Left colon (tissue), 2 donors: ENCODE data around the gene PFKL. TPM values are rescaled to one million over a fixed set of nuclear protein-coding genes. Genes with fewer than 3 reads are reported as not detected.

ENCODE experiments used
- ATAC-seq: fragments of 200-7000 bp; cut with Tn5 transposase; one replicate; pipeline ENCODE4 v1.9.1; 2020; ENCODE audit warnings: mild to moderate bottlenecking, moderate library complexity
- DNase-seq, 2 donors: peaks; one replicate each; pipeline ENCODE4 v3.0.0-alpha.2; 2020
- intact Hi-C, 2 donors: fragments of 100-400 bp; cut with DNase I in 1 of 2; cut with micrococcal nuclease in 1 of 2; formaldehyde crosslinking; loops; one replicate each; pipeline versions ENCODE4 v1.11.2 to v1.14.0; 2022; cut with DNase I, micrococcal nuclease
- total RNA-seq, 2 donors: library from RNA; stranded (reverse); fragmentation: NEBNext Ultra II Directional; extraction: Animal tissue kit (Norgen Biotek cat#: 25700); gene quantifications; one replicate each; pipeline ENCODE4 v1.2.1, GENCODE V29; 2021
- donor health status: DM: no; HTN: no; CAD: no.
- donor health status: DM: yes; HTN: yes; CAD: no.

PFKL gene
- total RNA-seq, 2 donors from 2014 or later: 239 to 245 TPM

GRCh38 chr21:44304877-44305293 lies 5.0 kb downstream of the PFKL start:
- intact Hi-C loops: no loop called here
- no peak for ATAC-seq

DNA sequence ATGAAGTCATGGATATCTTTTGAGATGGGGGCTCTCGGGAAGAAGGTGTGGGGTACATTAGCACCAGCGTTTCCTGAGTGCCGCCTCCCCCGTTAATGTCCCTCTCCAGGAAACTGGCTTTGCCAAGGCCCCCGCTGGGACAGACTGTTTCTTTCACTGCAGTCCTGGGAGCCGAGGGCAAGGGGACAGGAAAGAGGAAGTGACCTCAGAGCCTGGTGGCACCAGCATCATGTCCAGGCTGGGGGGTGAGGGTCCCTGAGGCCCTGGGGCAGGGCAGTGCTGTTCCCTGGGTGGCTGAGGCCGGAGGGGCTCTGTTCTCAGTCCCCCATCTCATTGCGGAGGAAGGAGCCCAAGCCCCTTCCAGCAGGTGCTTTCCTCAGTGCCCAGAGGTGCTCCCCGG lies 5.8 kb downstream of the PFKL start:
- DNase-seq (no peak), ATAC-seq (no peak)
- intact Hi-C loops: no loop called here

More at GRCh38 chr21:44304877-44305293, 5.0 kb downstream of the PFKL start:
- peak in 1 of 2 donors; percentile 66 for DNase-seq

GRCh38 chr21:44306936-44307704 lies 7.3 kb downstream of the PFKL start:
- DNase-seq: no peak
- no peak for ATAC-seq
- intact Hi-C loops: no loop called here

GRCh38 chr21:44310628-44311507 lies 11.0 kb downstream of the PFKL start:
- no peak for ATAC-seq
- intact Hi-C loops: no loop called here
- no peak for DNase-seq

- no peak for DNase-seq
- ATAC-seq: no peak
- intact Hi-C loops: no loop called here
Measured at GRCh38 chr21:44312089-44312488, 12.2 kb downstream of the PFKL start.

DNA sequence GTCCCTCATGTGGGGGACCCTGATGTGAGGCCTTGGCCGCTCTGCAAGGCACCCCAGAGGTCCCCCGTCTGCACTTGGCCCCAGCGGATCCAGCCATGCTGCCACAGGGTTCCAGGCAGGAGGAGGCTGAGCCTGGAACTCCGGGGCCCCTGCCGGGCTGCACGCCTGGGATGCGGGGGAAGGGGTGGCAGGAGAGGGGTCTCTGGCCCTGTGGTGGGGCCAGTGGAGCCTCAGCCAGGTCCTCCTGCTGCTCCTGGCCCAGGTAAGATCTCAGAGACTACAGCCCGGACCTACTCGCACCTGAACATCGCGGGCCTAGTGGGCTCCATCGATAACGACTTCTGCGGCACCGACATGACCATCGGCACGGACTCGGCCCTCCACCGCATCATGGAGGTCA lies 12.9 kb downstream of the PFKL start:
- DNase-seq (no peak), ATAC-seq (no peak)
- intact Hi-C loops: no loop called here

DNA sequence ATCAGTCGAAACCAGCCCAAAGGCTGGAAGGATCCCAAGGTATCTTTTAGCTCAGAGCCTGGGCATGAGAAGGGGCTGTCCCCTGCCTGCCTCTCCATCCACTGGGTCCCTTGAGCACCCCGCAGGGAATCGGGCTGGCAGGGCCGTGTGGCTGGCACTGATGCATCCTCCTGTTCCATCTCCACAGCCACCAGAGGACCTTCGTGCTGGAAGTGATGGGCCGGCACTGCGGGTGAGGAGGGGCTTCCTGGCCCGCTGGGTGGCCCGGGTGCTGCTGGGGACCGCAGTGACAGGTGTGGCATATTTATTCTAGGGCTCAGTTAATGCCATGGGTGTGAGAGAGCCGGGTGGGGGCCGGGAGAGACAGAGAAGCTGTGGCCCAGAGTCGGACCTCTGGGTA lies 13.6 kb downstream of the PFKL start:
- ATAC-seq: no peak
- no peak for DNase-seq
- intact Hi-C loops: no loop called here

DNA sequence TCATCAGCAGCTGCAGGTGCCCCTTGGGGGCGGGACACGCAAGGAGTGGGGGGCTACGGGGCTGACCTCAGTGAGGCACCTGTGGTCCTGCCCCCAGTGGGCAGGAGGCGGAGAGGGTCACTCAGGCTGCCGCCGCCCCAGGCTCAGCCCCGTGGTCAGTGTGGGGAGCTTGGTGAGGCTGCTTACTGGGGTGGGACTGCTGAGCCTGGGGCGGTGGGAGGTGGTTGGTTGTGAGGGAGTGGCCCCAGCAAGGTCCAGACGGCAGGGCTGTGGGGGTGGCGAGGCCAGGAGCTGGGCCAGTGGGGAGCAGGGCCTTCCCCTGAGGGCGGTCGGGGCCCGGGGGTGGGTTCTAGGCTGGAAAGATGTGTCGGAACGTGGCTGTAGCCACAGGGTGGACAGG lies 14.3 kb downstream of the PFKL start:
- ATAC-seq (no peak), DNase-seq (no peak)
- intact Hi-C loops: no loop called here

GRCh38 chr21:44314561-44314960 lies 14.7 kb downstream of the PFKL start:
- DNase-seq (no peak), ATAC-seq (no peak)
- intact Hi-C loops: no loop called here

DNA sequence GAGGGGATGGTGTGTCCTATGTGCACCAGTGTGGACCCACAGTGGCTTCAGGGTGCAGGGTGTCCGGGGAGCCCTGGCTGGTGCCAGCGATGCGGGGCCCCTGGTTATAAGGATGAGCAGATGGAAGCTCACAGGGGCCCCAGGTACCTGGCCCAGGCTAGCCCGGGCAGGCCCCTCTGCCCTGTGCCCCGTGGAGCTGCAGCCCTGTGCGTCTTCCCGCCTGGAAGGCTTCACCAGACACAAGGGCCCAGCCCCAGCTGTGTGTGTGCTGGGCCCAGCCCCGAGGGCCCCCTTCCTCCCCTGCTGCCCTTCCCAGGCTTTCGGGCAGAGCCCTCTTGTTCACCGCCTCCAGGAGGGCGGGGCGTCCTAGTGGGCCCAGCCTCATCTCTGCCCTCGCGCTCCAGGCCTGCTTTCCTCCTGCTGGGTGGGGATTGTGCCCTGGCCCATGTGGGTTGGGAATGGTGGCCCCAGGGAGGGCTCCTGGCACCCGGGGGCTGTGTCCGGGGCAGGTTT lies 15.9 kb downstream of the PFKL start:
- intact Hi-C loops: no loop called here
- peak; percentile 4 for ATAC-seq
- DNase-seq: no peak

GRCh38 chr21:44316277-44316900 lies 16.5 kb downstream of the PFKL start:
- intact Hi-C loops: no loop called here
- ATAC-seq (no peak), DNase-seq (no peak)

GRCh38 chr21:44317241-44317782 lies 17.5 kb downstream of the PFKL start:
- intact Hi-C loops: no loop called here
- no peak for DNase-seq
- ATAC-seq: no peak

DNA sequence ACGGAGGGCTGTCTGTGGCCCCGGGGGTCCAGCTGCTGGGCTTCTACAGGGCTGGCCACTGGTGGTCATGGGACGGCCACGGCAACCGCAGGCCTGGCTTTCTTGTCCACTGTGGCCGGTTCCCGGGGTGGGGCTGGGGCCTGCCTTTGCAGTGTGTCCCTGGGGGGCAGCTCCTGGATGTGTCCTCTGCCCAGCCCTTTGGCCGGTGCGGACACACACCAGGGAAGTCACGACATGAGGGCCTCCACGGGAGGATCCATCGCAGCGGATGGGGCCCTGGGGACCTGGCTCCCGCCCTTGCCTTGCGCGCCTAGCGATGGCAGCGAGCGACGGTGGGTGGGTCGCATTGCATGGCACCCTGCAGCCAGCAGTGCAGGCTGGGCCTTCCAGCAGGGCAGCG lies 18.0 kb downstream of the PFKL start:
- intact Hi-C loops: no loop called here
- ATAC-seq (no peak), DNase-seq (no peak)

DNA sequence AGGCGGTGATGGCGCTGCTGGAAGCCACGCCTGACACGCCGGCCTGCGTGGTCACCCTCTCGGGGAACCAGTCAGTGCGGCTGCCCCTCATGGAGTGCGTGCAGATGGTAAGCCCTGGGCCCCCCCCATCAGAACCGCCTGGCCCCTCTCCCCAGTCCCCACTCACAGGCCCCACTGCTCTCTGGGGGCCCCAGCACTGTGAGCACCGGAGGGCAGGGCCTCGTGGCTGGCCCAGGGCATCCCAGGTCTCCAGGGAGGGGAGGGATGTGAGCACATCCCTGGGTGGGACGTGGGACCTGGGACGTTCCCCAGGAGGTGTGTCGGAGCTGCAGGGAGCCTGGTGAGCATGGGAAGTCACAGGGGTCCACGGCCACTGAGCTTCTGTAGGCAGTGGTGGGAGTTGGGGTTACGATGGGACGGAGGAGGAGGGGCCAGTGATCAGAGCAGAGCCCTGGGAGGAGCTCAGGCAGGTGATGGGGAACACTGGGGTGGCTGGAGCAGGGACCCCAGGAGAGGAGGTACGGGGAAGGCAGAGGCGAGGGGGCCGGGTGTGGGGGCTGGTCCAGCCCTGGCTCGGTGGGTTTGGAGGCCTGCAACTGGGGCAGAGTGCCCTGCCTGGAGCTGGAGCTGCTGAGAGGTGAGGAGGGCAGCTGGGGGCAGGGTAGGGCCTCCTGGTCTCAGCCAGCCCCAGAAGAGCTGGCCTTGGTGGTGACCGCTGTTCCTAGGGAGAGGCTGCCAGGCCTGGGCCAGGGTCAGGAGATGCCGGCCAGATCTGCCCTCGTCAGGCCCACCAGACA lies 18.8 kb downstream of the PFKL start:
- intact Hi-C loops: no loop called here
- DNase-seq (no peak), ATAC-seq (no peak)

GRCh38 chr21:44319407-44320065 lies 19.7 kb downstream of the PFKL start:
- DNase-seq (no peak), ATAC-seq (no peak)
- intact Hi-C loops: no loop called here

- DNase-seq: no peak
- intact Hi-C loops: no loop called here
- no peak for ATAC-seq
Measured at GRCh38 chr21:44320847-44321246, 21.0 kb downstream of the PFKL start.

DNA sequence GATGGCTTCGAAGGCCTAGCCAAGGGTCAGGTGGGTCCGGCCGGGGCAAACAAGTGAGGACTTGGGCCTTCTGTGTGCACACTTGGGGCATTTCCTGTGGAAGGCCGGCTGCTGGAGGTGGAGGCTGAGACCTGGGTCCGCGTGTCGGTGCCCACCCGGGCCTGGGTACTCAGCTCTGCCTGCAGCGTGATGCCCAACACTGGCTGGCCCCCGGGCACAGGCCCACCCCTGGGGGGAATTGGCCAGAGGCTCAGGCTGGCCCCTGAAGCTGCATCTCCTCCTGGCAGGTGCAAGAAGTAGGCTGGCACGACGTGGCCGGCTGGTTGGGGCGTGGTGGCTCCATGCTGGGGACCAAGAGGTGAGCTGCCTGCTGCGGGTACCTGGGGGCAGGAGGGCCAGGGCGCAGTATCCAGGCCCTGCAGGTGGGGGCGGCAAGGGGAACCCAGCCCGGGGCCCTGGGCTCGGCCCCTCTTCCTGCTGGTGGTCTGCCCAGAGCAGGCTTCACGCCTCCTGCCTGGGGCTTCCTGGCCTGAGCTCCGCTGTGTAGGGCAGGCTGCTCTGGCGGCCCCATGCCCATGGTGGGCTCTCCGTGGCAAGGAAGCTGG lies 22.1 kb downstream of the PFKL start:
- ATAC-seq: no peak
- no peak for DNase-seq
- intact Hi-C loops: no loop called here
